ENCODE data around the gene SGF29.

DNA sequence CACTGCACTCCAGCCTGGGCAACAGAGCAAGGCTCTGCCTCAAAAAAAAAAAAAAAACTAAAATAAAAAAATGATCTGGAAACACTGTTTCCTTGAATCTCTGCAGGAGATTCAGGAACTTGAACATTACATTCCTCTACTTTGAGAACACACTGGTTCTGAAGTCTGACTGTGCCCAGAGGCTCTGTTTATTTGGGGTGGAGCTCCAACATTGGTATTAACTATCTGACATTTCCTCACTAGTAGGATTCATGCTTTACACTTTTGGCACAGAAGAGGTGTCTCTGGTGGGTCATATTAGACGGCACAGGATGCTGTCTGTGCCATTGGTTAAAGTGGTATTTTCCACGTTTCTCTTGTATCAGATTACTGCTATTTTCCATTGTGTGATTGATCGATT, 32.7 kb downstream of the SGF29 start:
- TF ChIP-seq CTCF (conservative IDR thresholded peaks at IDR 0.05; ENCODE audit: low read depth, low read length) (no peak), MXI1 (IDR thresholded peaks at IDR 0.05; ENCODE audit: borderline replicate concordance, low read depth, low read length) (no peak)

Measured in IMR-90 (cell line).